ENCODE data around the gene SPTB. TPM values are rescaled to one million over a fixed set of nuclear protein-coding genes. Genes with fewer than 3 reads are reported as not detected.
A peak's percentile ranks its signal among the peaks of the same experiment; 100 is the strongest.

SPTB gene
- total and polyA plus RNA-seq, 9 of the 15 experiments (the other 6 are each of a cell fraction or from before 2014, with no cell fraction given): 0.21 to 45.9 (median 11.7) TPM

GRCh38 chr14:64772397-64772950 is 107.2 kb downstream of the SPTB start:
- no peak overlapping the region for H3K27ac ChIP-seq (ENCODE audit: extremely low read depth, low read depth, low read length)
- TF ChIP-seq POU5F1 (IDR thresholded peaks at IDR 0.05; ENCODE audit: borderline replicate concordance, low read depth, low read length, partially characterized antibody) (no peak), CTCF (IDR thresholded peaks at IDR 0.05 in 2 of 3, conservative IDR thresholded peaks at IDR 0.05 in 1 of 3; ENCODE audit: insufficient read depth in 2 of 3, low read depth in 1 of 3, low read length in 3 of 3) (peak in 1 of 3 experiments; percentile 32; a peak in 1 of 6 replicates), NFYB (IDR thresholded peaks at IDR 0.05; ENCODE audit: extremely low read depth, insufficient read length) (no peak), PKNOX1 (IDR thresholded peaks at IDR 0.05) (no peak)
- H3K9me1 ChIP-seq (ENCODE audit: control insufficient read depth, insufficient read depth, low read length): no peaks in the 10 kb centered on the region
- ChIA-PET CTCF (ENCODE audit: low intra/inter-chr PET ratio) (no interaction called here), POLR2A (interaction anchor here (0.6 to 2.0 kb wide), 7 partner anchors 9 to 585 kb away, joined by 3 to 16 read pairs (median 3); no protein-coding TSS in a partner anchor)
- no peak for FAIRE-seq
- no peaks in the 10 kb centered on the region for H3K27me3 ChIP-seq (ENCODE audit: control insufficient read depth in 2 of 2, insufficient read depth in 2 of 2, low read length in 2 of 2)
- intact Hi-C loops (cut with micrococcal nuclease) (no loop called here), in situ Hi-C loops (cut with MboI) (no loop called here)
- no peaks in the 10 kb centered on the region for H3K79me2 ChIP-seq (ENCODE audit: control insufficient read depth, insufficient read depth, low read length)
- BruUV-seq (replicated peaks): no TSS peak
- ATAC-seq: no peak
- H4K20me1 ChIP-seq (replicated peaks; ENCODE audit: control insufficient read depth, insufficient read depth, low read length): no peaks in the 10 kb centered on the region
- no peak overlapping the region for H3K4me2 ChIP-seq (ENCODE audit: insufficient read depth, low read length)
- H3K9me3 ChIP-seq (replicated peaks; ENCODE audit: control insufficient read depth, insufficient read depth, low read depth, low read length): no peaks in the 10 kb centered on the region
- H3K4me1 ChIP-seq (replicated peaks in 1 of 2; ENCODE audit: control insufficient read depth in 2 of 2, insufficient read depth in 2 of 2, low read length in 2 of 2): peaks cover 0 to 7% of the 10 kb centered on the region in 2 experiments; a peak in 2 of 5 replicates
- H3K36me3 ChIP-seq (ENCODE audit: control insufficient read depth, insufficient read depth, low read length): peaks cover 78% of the 10 kb centered on the region; the same call in 2 of the 3 replicates
- 95% methylated on average over 15 of the region's 36 CpGs for WGBS (ENCODE audit: insufficient coverage, low coverage, missing lambda C conversion rate)
- H2AFZ ChIP-seq (ENCODE audit: low read depth, low read length): no peak overlapping the region
- DNase-seq (ENCODE audit: extremely low read depth in 1 of 4, low spot score in 3 of 4): no peak
- H3K4me3 ChIP-seq: no peak overlapping the region
- H3K9ac ChIP-seq (ENCODE audit: insufficient read depth in 1 of 2, low read depth in 2 of 2, low read length in 2 of 2): no peak overlapping the region

Data from K562 (cell line).